ENCODE measurements around the gene DCUN1D1. TPM values are rescaled to one million over a fixed set of nuclear protein-coding genes. Genes with fewer than 3 reads are reported as not detected.
A peak's percentile ranks its signal among the peaks of the same experiment; 100 is the strongest.

The DCUN1D1 gene
- total RNA-seq, result 10 to 100 TPM; 46.5 to 62.0 (median 51.7) TPM
- total RNA-seq (2013), result 38.0 TPM

DNA sequence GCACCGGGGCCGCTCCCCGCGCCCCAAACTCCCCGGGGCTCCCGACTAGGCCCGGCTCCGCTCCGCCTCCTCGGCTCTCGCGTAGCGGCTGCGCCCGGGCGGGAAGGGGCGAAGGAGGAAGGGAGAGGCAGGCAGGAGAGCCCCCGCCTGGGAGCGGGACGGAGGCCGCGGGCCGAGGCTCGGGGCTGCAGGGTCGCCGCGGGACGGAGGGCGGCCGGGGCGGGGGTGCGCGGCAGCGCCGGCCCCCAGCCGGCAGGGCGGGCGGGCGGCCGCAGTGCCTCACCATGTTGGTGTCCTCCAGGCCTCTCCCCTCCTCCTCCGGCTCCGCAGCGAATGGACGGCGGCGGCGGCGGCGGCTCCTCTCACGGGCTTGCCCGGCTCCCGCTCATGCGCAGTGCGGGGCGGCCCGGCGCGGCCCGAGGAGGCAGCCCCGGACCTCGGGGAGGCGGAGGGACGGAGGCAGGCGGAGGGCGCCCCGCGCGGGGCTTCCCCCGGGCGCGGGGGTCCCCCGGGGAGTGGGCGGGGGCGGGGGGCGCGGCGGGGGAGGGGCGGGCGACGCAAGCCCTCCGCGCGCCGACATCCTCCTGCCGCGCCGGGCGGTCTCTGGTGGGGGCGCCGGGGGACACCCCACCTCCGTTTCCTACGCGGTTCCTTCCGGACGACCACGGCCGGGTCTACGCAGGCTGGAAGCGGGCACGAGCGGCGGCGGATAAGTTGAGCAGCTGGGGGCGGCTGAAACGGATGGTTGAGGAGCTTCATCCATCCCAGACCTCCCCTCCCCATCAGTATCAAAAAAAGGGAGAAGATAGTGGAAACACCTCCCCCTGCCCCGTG, at the start of gene DCUN1D1:
Gene DCUN1D1 (minus strand): TSS at position 335 of the 834 bp plus-strand sequence. CDS start 49 bp downstream, at position 286.
- Mint-ChIP-seq H3K27ac (peak within 1 kb of the TSS in 1 of 2 donors; percentile 86), H3K27me3 (ENCODE audit: low read depth in 2 of 2) (no peaks in the 10 kb centered on the region), H3K4me1 (peaks cover 19 to 36% of the 10 kb centered on the region in 2 donors), H3K4me3 (peak within 1 kb of the TSS; percentile 95), H3K9me3 (no peaks in the 10 kb centered on the region), H3K36me3 (no peaks in the 10 kb centered on the region)
- Histone ChIP-seq H3K9me3 (ENCODE audit: control insufficient read depth, insufficient read depth, low read length) (no peaks in the 10 kb centered on the region), H3K4me1 (ENCODE audit: control insufficient read depth, insufficient read depth, low read length) (peaks cover 21% of the 10 kb centered on the region), H3K27me3 (ENCODE audit: control insufficient read depth, insufficient read depth, low read length) (no peaks in the 10 kb centered on the region), H3K4me3 (ENCODE audit: low read length) (peak within 1 kb of the TSS; percentile 94), H3K36me3 (ENCODE audit: control insufficient read depth, insufficient read depth, low read length) (no peaks in the 10 kb centered on the region), H3K27ac (ENCODE audit: low read length) (peak within 1 kb of the TSS; percentile 82)
- peak; percentile 90 to 96 (median 92) for ATAC-seq
- intact Hi-C loops (cut with micrococcal nuclease), result no loop called here
- WGBS (ENCODE audit: insufficient coverage), result under 1% methylated on average over 105 of the region's 106 CpGs
- TF ChIP-seq, protein P1, sequence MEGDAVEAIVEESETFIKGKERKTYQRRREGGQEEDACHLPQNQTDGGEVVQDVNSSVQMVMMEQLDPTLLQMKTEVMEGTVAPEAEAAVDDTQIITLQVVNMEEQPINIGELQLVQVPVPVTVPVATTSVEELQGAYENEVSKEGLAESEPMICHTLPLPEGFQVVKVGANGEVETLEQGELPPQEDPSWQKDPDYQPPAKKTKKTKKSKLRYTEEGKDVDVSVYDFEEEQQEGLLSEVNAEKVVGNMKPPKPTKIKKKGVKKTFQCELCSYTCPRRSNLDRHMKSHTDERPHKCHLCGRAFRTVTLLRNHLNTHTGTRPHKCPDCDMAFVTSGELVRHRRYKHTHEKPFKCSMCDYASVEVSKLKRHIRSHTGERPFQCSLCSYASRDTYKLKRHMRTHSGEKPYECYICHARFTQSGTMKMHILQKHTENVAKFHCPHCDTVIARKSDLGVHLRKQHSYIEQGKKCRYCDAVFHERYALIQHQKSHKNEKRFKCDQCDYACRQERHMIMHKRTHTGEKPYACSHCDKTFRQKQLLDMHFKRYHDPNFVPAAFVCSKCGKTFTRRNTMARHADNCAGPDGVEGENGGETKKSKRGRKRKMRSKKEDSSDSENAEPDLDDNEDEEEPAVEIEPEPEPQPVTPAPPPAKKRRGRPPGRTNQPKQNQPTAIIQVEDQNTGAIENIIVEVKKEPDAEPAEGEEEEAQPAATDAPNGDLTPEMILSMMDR (IDR thresholded peaks at IDR 0.05), result no peak
- DNase-seq, result peak; percentile 90 to 91

DNA sequence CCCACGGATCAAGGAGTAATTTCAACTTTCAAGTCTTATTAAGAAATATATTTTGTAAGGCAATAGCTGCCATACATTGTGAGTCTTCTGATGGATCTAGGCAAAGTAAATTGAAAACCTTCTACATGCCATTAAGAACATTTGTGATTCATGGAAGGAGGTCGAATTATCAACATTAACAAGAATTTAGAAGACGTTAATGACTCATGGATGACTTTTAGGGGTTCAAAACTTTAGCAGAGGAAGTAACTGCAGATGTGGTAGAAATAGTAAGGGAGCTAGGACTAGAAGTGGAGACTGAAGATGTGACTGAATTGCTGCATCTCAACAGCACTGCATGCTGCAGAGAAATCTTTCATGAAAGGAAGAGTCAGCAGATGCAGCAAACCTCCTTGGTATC, 48.1 kb upstream of the DCUN1D1 start:
- WGBS (ENCODE audit: insufficient coverage), result 100% methylated on average over 2 of the region's 3 CpGs
- Mint-ChIP-seq H3K36me3 (peaks cover 28% of the 10 kb centered on the region), H3K27ac (no peak overlapping the region), H3K27me3 (ENCODE audit: low read depth in 2 of 2) (no peaks in the 10 kb centered on the region), H3K4me1 (no peaks in the 10 kb centered on the region), H3K4me3 (no peak overlapping the region), H3K9me3 (no peaks in the 10 kb centered on the region)
- no peak for ATAC-seq
- TF ChIP-seq, protein P1 (IDR thresholded peaks at IDR 0.05), result no peak
- no peak for DNase-seq
- Histone ChIP-seq H3K27me3 (ENCODE audit: control insufficient read depth, insufficient read depth, low read length) (no peaks in the 10 kb centered on the region), H3K36me3 (ENCODE audit: control insufficient read depth, insufficient read depth, low read length) (peaks cover 25% of the 10 kb centered on the region), H3K4me3 (ENCODE audit: low read length) (no peak overlapping the region), H3K4me1 (ENCODE audit: control insufficient read depth, insufficient read depth, low read length) (no peaks in the 10 kb centered on the region), H3K27ac (ENCODE audit: low read length) (no peak overlapping the region), H3K9me3 (ENCODE audit: control insufficient read depth, insufficient read depth, low read length) (no peaks in the 10 kb centered on the region)
- intact Hi-C loops (cut with micrococcal nuclease), result no loop called here

DNA sequence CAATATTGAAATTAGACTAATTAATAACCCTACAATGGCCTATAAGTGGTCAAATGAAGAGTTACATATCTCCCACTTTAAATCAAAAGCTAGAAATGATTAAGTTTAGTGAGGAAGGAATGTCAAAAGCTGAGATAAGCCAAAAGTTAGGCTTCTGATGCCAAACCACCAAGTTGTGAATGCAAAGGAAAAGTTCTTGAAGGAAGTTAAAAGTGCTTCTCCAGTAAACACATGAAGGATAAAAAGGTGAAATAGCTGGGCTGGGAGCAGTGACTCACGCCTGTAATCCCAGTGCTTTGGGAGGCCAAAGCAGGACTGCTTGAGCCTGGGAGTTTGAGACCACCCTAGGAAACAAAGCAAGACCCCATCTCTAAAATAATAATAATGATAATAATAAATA, 46.9 kb upstream of the DCUN1D1 start:
- Mint-ChIP-seq H3K27me3 (ENCODE audit: low read depth in 2 of 2) (no peaks in the 10 kb centered on the region), H3K9me3 (no peaks in the 10 kb centered on the region), H3K4me1 (no peaks in the 10 kb centered on the region), H3K4me3 (no peak overlapping the region), H3K36me3 (peaks cover 28% of the 10 kb centered on the region), H3K27ac (no peak overlapping the region)
- DNase-seq (no peak), ATAC-seq (no peak)
- TF ChIP-seq, protein P1 (IDR thresholded peaks at IDR 0.05), result no peak
- Histone ChIP-seq H3K27ac (ENCODE audit: low read length) (no peak overlapping the region), H3K9me3 (ENCODE audit: control insufficient read depth, insufficient read depth, low read length) (no peaks in the 10 kb centered on the region), H3K36me3 (ENCODE audit: control insufficient read depth, insufficient read depth, low read length) (peaks cover 18% of the 10 kb centered on the region), H3K4me1 (ENCODE audit: control insufficient read depth, insufficient read depth, low read length) (no peaks in the 10 kb centered on the region), H3K4me3 (ENCODE audit: low read length) (no peak overlapping the region), H3K27me3 (ENCODE audit: control insufficient read depth, insufficient read depth, low read length) (no peaks in the 10 kb centered on the region)
- intact Hi-C loops (cut with micrococcal nuclease), result no loop called here
- 100% methylated on average over 1 of the region's 1 CpG for WGBS (ENCODE audit: insufficient coverage)

Measured in natural killer cell (primary cell).